Esophagus squamous epithelium (tissue), 5 donors: ENCODE measurements around the gene KLHDC3. TPM values are rescaled to one million over a fixed set of nuclear protein-coding genes. Genes with fewer than 3 reads are reported as not detected.

Experiments used
- DNase-seq: peaks from one replicate; lab custom pipeline; 2025; lab: John Stamatoyannopoulos, UW
- H3K27ac ChIP-seq, 4 donors: fragments of 200-600 bp; sonication (generic); one replicate each; pipeline ENCODE4 v1.5.1; 2016 to 2019; ENCODE audit warnings: mild to moderate bottlenecking in 1 of 4
- H3K27me3 ChIP-seq, 4 donors: fragments of 200-600 bp; sonication (generic); 1 replicate in 3 of 4; 2 replicates in 1 of 4; pipeline versions ENCODE4 v1.5.1 to v1.6.0; 2017 to 2021; ENCODE audit warnings: antibody characterized with exemption in 1 of 4
- H3K36me3 ChIP-seq, 3 donors: fragments of 200-600 bp; sonication (generic); one replicate each; pipeline ENCODE4 v1.5.1; 2016 to 2019
- H3K4me1 ChIP-seq, 3 donors: fragments of 200-600 bp; sonication (generic); one replicate each; pipeline ENCODE4 v1.5.1; 2017 to 2019
- H3K4me3 ChIP-seq, 4 donors: fragments of 200-600 bp; sonication (generic); 1 replicate in 3 of 4; 2 replicates in 1 of 4; pipeline ENCODE4 v1.5.1; 2016 to 2019; ENCODE audit warnings: mild to moderate bottlenecking in 2 of 4, moderate library complexity in 1 of 4
- H3K9me3 ChIP-seq, 3 donors: fragments of 200-600 bp; sonication (generic); one replicate each; pipeline ENCODE4 v1.5.1; 2016 to 2019
- POLR2A ChIP-seq, 4 donors: fragments of 450-650 bp; IDR thresholded peaks; one replicate each; pipeline ENCODE4 v1.6.1; 2017; ENCODE audit warnings: antibody characterized with exemption in 4 of 4, mild to moderate bottlenecking in 4 of 4, moderate library complexity in 3 of 4
- whole genome bisulfite sequencing, 2 donors: methylation state at CpG; one replicate each; pipeline ENCODE4 v1.1.5; 2018; 5-methylcytosine and 5-hydroxymethylcytosine counted together
- intact Hi-C: fragments of 100-400 bp; cut with DNase I; formaldehyde crosslinking; loops from one replicate; pipeline ENCODE4 v1.15.0; 2022
- total RNA-seq, 4 donors: library from RNA; depleted of rRNA; stranded (reverse); fragments of >200 nt; gene quantifications; one replicate each; pipeline ENCODE4 v1.1.0, GENCODE V29; 2016
- TF ChIP-seq, protein P1 (sequence below), 6 experiments: fragments of 450-650 bp in 4 of 6; fragments of 200-600 bp in 2 of 6; sonication (generic) in 2 of 6; IDR thresholded peaks; one replicate each; pipeline ENCODE4 v1.5.1; 2016 to 2019; ENCODE audit warnings: antibody characterized with exemption in 6 of 6, mild to moderate bottlenecking in 4 of 6, moderate library complexity in 4 of 6
- donor health status: DM: yes; HTN: yes; CAD: no.

The KLHDC3 gene
- total RNA-seq, 4 donors from 2014 or later, result 35.7 to 62.9 (median 48.5) TPM

DNA sequence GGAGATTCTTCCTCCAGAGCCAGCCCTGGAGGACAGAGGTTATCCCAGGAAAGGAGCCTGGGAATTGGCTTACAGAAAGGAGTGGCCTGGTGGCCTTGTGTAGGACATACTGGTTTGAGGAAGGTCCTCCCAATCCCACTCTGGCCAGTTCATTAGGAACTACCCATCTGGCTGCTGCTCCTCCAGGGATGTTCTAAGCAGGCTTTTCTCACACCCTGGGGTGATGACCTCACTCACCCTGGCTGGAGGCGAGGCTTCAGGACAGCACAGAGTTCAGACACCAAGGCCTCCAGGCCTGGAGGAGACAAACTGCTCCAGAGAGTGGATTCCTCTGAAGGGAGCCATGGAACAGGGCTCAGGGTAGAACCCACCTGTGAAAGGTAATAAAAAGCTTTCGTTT, 44.6 kb upstream of the KLHDC3 start:
- intact Hi-C loops, result loop anchor here (10.0 kb wide), 1 partner anchor 95 kb away; no protein-coding TSS in a partner anchor
- Histone ChIP-seq H3K4me1 (peaks cover 0 to 4% (median 0%) of the 10 kb centered on the region in 3 donors), H3K36me3 (peaks cover 0 to 55% (median 22%) of the 10 kb centered on the region in 3 donors), H3K27ac (no peak overlapping the region), H3K27me3 (no peaks in the 10 kb centered on the region), H3K4me3 (no peak overlapping the region), H3K9me3 (no peaks in the 10 kb centered on the region)
- no peak for DNase-seq
- WGBS, 2 donors, result 80 to 88% methylated on average over 1 of the region's 2 CpGs
- no peak for TF ChIP-seq POLR2A (IDR thresholded peaks at IDR 0.05)
- TF ChIP-seq, protein P1, sequence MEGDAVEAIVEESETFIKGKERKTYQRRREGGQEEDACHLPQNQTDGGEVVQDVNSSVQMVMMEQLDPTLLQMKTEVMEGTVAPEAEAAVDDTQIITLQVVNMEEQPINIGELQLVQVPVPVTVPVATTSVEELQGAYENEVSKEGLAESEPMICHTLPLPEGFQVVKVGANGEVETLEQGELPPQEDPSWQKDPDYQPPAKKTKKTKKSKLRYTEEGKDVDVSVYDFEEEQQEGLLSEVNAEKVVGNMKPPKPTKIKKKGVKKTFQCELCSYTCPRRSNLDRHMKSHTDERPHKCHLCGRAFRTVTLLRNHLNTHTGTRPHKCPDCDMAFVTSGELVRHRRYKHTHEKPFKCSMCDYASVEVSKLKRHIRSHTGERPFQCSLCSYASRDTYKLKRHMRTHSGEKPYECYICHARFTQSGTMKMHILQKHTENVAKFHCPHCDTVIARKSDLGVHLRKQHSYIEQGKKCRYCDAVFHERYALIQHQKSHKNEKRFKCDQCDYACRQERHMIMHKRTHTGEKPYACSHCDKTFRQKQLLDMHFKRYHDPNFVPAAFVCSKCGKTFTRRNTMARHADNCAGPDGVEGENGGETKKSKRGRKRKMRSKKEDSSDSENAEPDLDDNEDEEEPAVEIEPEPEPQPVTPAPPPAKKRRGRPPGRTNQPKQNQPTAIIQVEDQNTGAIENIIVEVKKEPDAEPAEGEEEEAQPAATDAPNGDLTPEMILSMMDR (IDR thresholded peaks at IDR 0.05), result no peak

DNA sequence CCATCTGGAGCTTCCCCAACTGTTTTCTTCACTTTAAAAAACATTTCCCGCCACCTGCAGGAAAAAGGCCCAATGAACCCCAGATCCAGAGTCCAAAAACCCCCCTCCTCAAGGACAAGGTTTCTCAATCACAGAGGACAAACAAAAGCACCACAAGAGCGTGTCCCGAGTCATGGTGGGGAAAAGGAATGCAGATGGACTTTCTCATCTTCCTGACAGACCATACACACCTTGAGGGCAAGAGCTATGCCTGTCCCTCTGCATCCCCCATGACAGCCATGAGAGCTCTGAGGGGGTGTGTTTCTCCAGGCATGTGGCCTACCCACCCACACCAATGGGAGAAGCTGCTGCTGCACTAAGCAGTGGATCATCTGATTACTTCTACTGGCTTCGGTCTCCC, 44.1 kb upstream of the KLHDC3 start:
- H3K27me3 ChIP-seq, result no peaks in the 10 kb centered on the region
- H3K4me3 ChIP-seq, result no peak overlapping the region
- DNase-seq, result no peak
- TF ChIP-seq POLR2A (IDR thresholded peaks at IDR 0.05), result no peak
- TF ChIP-seq, protein P1 (IDR thresholded peaks at IDR 0.05), result no peak
- intact Hi-C loops, result loop anchor here (10.0 kb wide), 1 partner anchor 95 kb away; no protein-coding TSS in a partner anchor
- H3K27ac ChIP-seq, result no peak overlapping the region
- H3K4me1 ChIP-seq, result peaks cover 3 to 4% (median 4%) of the 10 kb centered on the region in 3 donors
- peaks cover 0 to 50% (median 22%) of the 10 kb centered on the region in 3 donors for H3K36me3 ChIP-seq
- H3K9me3 ChIP-seq, result no peaks in the 10 kb centered on the region
- WGBS, 2 donors, result 91 to 93% methylated on average over 3 to 4 of the region's 4 CpGs

DNA sequence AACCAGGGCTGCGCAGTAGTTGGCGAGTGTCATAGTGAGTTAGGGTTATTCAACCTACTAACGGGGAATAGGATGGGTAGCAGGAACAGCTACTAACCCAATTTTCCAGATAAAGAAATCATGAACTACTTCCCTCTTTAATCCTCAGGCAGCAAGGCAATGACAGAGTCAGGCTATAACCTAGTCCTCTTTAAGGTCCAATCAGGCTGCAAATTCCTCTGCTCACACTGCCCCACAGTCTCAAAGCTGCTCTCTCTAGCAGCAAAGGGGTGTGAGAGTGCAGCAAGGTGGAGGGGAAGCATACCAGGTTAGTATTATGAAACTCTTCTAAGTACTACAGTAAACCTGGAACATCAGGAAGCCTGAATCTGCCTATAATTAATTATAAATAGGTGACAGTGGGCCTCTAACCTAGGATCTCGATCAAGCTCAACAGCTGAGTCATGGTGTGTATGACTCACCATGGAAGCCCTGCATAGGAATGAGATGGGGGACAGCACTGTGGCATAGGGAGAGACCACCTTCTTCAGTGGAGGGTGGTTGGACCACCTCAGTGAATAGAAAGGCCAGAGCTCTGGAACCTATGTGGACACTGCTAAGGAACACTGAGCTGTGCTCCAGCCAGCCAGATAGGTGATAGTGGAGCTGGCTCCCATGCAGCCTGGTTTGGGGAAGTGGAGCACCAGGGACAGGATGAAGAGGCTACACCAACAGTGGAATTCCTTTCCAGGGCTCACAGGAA, 43.0 kb upstream of the KLHDC3 start:
- Histone ChIP-seq H3K4me1 (peaks cover 4 to 14% (median 7%) of the 10 kb centered on the region in 3 donors), H3K4me3 (no peak overlapping the region), H3K27ac (no peak overlapping the region), H3K27me3 (no peaks in the 10 kb centered on the region), H3K36me3 (peaks cover 0 to 39% (median 22%) of the 10 kb centered on the region in 3 donors), H3K9me3 (no peaks in the 10 kb centered on the region)
- 69 to 72% methylated on average over 4 of the region's 4 CpGs for WGBS, 2 donors
- DNase-seq, result no peak
- TF ChIP-seq, protein P1 (IDR thresholded peaks at IDR 0.05), result no peak
- TF ChIP-seq POLR2A (IDR thresholded peaks at IDR 0.05), result no peak
- intact Hi-C loops, result no loop called here

DNA sequence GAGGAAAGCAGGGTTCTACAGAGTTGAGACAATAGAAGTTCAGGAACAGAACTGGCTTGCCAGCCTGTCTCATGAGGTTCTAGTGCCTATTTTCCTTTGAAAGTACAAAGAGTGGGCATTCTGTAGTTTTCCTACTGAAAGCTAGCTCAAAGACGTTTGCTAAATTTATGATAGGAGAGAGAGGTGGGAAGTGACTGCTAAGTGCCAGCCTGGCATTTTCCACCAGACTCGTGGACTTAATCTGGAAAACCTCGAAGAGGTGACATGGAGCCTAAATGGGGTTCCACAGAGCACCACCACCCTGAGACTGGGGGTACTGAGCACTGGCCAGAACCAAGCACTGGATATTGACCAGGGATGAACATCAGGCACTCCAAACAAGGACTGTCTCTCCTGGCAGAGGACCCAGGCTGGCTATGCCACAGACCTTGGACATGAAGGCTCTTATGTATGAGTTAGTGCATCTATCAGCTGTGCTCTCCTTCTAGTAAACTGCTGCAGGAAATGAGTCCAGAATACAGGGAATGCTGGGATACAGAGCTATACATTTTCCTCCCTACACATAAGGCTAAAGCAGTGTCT, 42.2 kb upstream of the KLHDC3 start:
- Histone ChIP-seq H3K9me3 (no peaks in the 10 kb centered on the region), H3K4me1 (peaks cover 4 to 22% (median 8%) of the 10 kb centered on the region in 3 donors), H3K27ac (no peak overlapping the region), H3K4me3 (no peak overlapping the region), H3K27me3 (no peaks in the 10 kb centered on the region), H3K36me3 (peaks cover 0 to 32% (median 17%) of the 10 kb centered on the region in 3 donors)
- 65 to 84% methylated on average over 3 of the region's 3 CpGs for WGBS, 2 donors
- intact Hi-C loops, result no loop called here
- no peak for TF ChIP-seq POLR2A (IDR thresholded peaks at IDR 0.05)
- TF ChIP-seq, protein P1 (IDR thresholded peaks at IDR 0.05), result no peak
- DNase-seq, result no peak

DNA sequence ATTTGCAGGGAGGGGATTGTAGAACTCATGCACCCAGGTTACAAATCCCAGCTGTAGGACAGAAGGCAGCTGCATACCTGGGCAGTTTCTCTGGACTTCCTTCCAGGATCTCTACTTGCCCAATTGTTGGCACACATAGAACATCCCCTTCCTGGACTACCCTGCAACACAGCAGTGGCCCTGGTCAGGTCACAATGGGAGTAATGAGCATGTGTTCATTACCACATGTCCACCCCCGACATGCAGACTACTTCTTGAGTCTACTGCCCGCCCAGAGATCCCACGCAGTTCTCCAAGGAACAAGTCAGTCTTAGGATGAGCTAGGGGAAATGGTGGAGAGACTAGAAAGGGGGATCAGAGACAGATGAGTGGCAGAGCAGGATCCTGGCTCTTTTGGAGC, 40.1 kb upstream of the KLHDC3 start:
- peaks cover 0 to 11% (median 9%) of the 10 kb centered on the region in 3 donors for H3K36me3 ChIP-seq
- H3K4me1 ChIP-seq, result peaks cover 13 to 39% (median 20%) of the 10 kb centered on the region in 3 donors
- no peak for DNase-seq
- no peaks in the 10 kb centered on the region for H3K27me3 ChIP-seq
- intact Hi-C loops, result no loop called here
- no peak overlapping the region for H3K4me3 ChIP-seq
- no peak overlapping the region for H3K27ac ChIP-seq
- WGBS, 2 donors, result 83 to 89% methylated on average over 1 to 3 of the region's 3 CpGs
- H3K9me3 ChIP-seq, result no peaks in the 10 kb centered on the region
- TF ChIP-seq, protein P1 (IDR thresholded peaks at IDR 0.05), result no peak
- no peak for TF ChIP-seq POLR2A (IDR thresholded peaks at IDR 0.05)
